ENCODE measurements around the gene MAPK14.
A peak's percentile ranks its signal among the peaks of the same experiment; 100 is the strongest.
"Not testable (repeated sequence)": the region's sequence is repeated elsewhere in the genome, so short reads cannot be mapped to it uniquely, and the experiment has no call there.

The MAPK14 gene

DNA sequence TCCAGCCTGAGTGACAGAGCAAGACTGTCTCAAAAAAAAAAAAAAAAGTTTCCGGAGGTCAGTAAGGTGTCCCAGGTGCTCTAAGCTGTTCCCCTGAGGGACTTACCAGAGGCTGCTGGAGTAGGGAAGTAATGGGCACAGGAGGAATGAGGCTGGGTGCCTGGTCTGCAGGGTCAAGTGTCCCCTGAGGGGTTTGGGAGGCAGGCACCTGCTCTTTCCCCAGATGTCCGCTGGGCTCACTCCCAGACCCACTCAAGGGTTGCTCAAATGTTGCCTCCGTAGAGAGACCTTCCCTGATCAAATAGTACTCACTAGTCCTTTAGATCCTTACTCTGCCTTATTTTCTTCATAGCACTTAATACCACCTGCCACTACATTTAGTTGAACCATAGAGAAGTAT lies 97.3 kb downstream of the MAPK14 start:
- no peak for DNase-seq

- DNase-seq, result no peak
Observed at GRCh38 chr6:36125575-36125974, 98.0 kb downstream of the MAPK14 start.

- DNase-seq, result no peak
Observed at GRCh38 chr6:36126121-36126520, 98.5 kb downstream of the MAPK14 start.

- DNase-seq, result no peak
Observed at GRCh38 chr6:36126553-36127458, 99.2 kb downstream of the MAPK14 start.

- DNase-seq, result no peak
Observed at GRCh38 chr6:36127462-36128016, 99.9 kb downstream of the MAPK14 start.

GRCh38 chr6:36128073-36128472 lies 100.5 kb downstream of the MAPK14 start:
- DNase-seq, result no peak

- DNase-seq, result no peak
Observed at GRCh38 chr6:36128793-36129192, 101.2 kb downstream of the MAPK14 start.

DNA sequence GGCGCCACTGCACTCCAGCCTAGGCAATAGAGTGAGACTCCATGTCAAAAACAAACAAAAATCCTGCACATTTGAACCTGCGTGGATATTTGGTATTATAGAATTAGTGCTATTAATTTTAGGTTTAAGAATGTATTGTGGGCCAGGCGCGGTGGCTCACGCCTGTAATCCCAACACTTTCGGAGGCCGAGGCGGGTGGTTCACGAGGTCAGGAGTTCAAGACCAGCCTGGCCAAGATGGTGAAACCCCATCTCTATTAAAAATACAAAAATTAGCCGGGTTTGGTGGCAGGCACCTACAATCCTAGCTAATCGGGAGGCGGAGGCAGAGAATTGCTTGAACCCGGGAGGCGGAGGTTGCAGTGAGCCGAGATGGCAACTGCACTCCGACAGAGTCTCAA lies 101.7 kb downstream of the MAPK14 start:
- DNase-seq, result not testable (repeated sequence)

- no peak for DNase-seq
Observed at GRCh38 chr6:36129941-36130666, 102.5 kb downstream of the MAPK14 start, which contains the start of gene MAPK13. MAPK13 (plus strand) TSS chr6:36130513; CDS start chr6:36130583, 70 bp downstream.

GRCh38 chr6:36130667-36131510 lies 103.3 kb downstream of the MAPK14 start:
- DNase-seq, result peak; percentile 45

DNA sequence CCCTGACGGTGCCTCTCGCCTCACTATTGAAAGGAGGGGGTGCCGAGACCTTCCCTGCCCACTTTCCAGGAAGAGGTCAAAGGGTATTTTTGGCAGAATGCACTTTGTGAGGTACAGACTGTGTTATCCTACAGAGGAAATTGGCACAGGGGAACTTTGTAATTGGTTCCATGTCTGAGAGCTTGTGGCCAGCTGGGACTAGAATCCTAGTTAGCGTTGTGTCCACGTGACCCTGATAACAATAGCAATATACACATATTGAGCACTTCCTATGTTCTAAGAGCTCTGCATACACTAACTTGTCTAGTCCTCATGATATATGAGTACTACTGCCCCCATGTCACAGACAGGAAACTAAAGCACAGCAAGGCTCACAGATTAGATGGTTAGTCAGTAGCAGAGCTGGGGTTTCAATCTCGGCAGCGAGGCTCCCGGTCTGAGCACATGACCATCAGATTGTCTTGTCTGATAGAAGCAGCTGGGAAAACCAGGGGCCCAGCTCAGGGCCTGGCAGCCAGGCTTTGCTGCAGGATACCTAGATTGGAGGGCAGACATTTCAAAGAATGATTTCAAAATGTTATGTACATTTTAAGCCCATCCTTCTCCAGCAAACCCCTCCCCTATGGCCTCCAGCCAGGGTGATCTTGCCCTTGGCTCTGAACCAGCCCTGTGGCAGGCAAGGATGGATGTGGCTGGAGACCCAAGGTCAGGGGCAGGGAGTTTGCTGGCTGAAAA lies 104.1 kb downstream of the MAPK14 start:
- peak; percentile 46 for DNase-seq

GRCh38 chr6:36132246-36132895 lies 104.8 kb downstream of the MAPK14 start:
- DNase-seq, result no peak

DNA sequence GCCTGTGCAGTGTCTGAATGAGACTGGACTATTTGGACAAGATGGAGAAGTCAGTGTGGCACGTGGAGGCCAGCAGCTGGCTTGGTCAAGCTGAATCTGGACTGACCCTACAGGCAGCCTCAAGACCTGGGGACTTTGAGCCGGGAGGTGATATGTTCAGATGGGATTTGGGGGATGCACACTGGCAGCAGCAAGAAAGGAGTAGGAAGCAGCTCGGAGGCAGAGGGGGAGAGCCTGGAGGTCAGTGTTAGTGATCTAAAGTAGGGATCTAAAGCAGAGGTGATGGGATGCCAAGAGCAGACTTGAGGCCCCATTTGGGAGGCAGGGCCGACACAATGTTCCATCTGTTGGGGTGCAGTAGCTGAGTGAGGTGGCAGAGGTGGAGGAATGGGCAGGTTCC lies 105.5 kb downstream of the MAPK14 start:
- no peak for DNase-seq

DNA sequence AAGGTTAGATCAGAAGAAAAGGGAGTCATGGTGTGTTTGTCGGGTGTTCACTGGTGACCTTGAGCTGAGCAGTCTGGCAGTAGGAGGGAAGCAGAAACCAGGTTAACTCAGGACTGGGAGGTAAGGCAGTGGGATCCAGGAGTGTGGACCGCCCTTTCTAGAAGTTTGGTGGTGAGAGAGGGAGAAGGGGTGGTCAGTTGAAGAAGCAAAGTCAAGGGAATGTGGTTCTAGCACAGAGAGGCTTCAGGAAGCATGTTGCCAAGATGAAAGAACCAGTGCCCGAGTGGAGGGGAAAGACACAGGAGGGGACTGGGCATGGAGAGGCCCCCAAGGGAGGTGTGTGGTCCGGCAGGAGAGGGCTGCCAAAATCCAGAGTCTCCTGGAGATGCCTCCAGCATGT lies 106.3 kb downstream of the MAPK14 start:
- DNase-seq, result no peak

DNA sequence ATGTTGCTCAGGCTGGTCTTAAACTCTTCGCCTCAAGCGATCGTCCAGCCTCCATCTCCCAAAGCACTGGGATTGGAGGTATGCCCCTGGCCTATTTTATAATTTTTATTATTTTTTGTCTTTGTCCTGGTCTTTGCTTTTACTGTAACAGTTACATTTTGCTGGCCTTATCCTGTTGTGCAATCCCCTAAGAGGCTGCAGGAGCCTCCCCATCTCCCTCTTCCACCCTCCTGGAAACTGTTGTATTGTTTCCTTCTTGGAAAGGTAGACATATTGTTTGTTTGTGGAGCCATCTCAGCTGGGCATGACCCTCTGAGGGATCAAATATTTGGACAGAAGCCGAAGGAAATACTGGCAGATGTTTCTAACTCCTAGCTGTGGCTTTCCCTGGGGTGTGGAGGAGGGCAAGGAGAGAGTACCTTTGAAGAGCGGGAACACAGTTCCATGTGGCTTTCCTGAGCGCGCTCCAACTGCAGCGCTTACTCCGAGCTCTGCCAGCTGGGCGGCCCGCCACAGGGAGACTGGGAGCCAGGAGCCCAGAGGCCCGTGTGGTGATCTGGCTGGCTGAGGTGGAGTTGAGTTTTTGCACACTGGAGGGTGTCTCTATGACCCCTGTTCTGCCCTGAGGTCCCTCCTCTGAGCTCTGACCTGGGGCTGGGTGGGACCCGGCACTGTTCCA lies 107.6 kb downstream of the MAPK14 start:
- no peak for DNase-seq

GRCh38 chr6:36136034-36136433 lies 108.4 kb downstream of the MAPK14 start:
- no peak for DNase-seq

DNA sequence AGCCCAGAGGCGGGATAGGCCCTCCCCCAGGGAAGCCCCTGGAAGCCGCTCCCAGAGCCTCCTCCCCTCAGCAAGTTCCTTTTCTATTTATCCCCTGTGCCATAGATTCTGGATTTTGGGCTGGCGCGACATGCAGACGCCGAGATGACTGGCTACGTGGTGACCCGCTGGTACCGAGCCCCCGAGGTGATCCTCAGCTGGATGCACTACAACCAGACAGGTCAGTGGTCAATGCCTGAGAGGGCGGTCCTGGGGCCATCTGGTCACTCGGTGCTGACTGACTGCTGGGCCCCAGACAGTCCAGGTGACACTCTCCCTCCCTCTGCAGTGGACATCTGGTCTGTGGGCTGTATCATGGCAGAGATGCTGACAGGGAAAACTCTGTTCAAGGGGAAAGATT lies 108.9 kb downstream of the MAPK14 start:
- no peak for DNase-seq

GRCh38 chr6:36138667-36139066 lies 111.1 kb downstream of the MAPK14 start:
- DNase-seq, result no peak

DNA sequence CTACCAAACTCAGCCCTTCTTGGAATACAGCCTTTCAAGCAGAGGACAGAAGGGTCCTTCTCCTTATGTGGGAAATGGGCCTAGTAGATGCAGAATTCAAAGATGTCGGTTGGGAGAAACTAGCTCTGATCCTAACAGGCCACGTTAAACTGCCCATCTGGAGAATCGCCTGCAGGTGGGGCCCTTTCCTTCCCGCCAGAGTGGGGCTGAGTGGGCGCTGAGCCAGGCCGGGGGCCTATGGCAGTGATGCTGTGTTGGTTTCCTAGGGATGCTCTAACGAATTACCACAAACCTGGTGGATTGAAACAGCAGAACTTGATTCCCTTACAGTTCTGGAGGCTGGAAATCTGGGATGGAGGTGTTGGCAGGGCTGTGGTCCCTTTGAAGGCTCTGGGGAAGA lies 111.8 kb downstream of the MAPK14 start:
- DNase-seq, result no peak

DNA sequence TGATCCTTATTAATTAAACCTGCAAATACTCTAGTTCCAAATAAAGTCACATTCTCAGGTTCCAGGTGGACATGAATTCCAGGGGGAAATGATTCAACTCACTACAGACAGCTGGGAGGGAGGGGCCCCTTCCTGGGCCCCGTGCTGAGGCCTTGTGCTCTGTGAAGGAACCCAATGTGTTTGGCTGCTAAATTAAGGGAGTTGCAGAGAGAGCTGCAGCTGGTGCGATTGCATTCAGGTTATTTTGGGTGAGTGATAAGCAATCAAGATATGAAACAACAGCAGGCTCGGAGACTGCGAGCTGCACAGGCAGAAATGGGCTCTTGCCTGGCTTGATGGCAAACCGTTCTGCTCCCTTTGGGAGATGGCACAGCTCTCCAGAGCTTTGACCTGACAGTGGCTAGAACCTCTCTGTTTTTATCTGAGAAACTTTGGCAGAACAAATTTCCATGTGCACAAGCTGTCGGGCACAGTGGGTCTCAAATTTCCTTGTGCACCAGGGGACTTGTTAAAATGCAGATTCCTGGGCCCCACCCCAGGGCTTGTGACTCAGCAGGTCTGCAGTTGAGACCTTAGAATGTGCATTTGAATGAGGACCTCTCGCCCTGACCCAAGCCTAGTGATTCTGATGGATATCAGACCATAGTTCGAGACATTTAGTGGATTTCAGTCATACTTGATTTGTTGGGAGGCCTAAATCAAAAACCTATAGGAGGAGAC lies 112.5 kb downstream of the MAPK14 start:
- no peak for DNase-seq

Measured in central memory CD4-positive, alpha-beta T cell (primary cell).